Neural crest cell (in vitro differentiated cells): Measurements from ENCODE around the gene GTPBP6. TPM values are rescaled to one million over a fixed set of nuclear protein-coding genes. Genes with fewer than 3 reads are reported as not detected.

Experiments used
- DNase-seq: peaks from one replicate; pipeline ENCODE4 v3.0.0; 2021; ENCODE audit warnings: low read depth, mixed read lengths, low spot score
- H3K27ac Mint-ChIP-seq: one replicate; pipeline ENCODE4 v1.8.0; 2021; ENCODE audit warnings: mild to moderate bottlenecking, mixed read lengths; ENCODE audit not compliant: unreplicated experiment
- H3K27me3 Mint-ChIP-seq: 2 replicates; pipeline ENCODE4 v1.8.0; 2021; ENCODE audit warnings: low read depth, mild to moderate bottlenecking, mixed read lengths
- H3K36me3 Mint-ChIP-seq: 2 replicates; pipeline ENCODE4 v1.8.0; 2021; ENCODE audit warnings: low read depth, mild to moderate bottlenecking, mixed read lengths
- H3K4me1 Mint-ChIP-seq: 2 replicates; pipeline ENCODE4 v1.8.0; 2021; ENCODE audit warnings: mixed read lengths
- H3K4me3 Mint-ChIP-seq: one replicate; pipeline ENCODE4 v1.8.0; 2021; ENCODE audit warnings: mild to moderate bottlenecking, mixed read lengths
- H3K9me3 Mint-ChIP-seq: 2 replicates; pipeline ENCODE4 v1.8.0; 2021; ENCODE audit warnings: mixed read lengths
- CTCF ChIP-seq: fragments of 200-600 bp; sonication (generic); conservative IDR thresholded peaks from 2 replicates; pipeline ENCODE4 v1.5.0; 2021; ENCODE audit warnings: antibody characterized with exemption, mild to moderate bottlenecking
- total RNA-seq: library from RNA; stranded (reverse); gene quantifications from 2 replicates; pipeline ENCODE4 v1.2.1, GENCODE V29; 2021

The GTPBP6 gene
- total RNA-seq, 1 donor from 2014 or later: 81.9 TPM

GRCh38 chrX:336227-336626 is 17.6 kb upstream of the GTPBP6 start:
- no peaks in the 10 kb centered on the region for H3K4me1 Mint-ChIP-seq
- no peaks in the 10 kb centered on the region for H3K9me3 Mint-ChIP-seq
- no peaks in the 10 kb centered on the region for H3K27me3 Mint-ChIP-seq
- no peak for DNase-seq
- TF ChIP-seq CTCF: no peak
- peak overlapping the region; percentile 32 for H3K4me3 Mint-ChIP-seq
- H3K27ac Mint-ChIP-seq: peak overlapping the region; percentile 75
- peaks cover 26% of the 10 kb centered on the region for H3K36me3 Mint-ChIP-seq

GRCh38 chrX:335758-336155 is 17.2 kb upstream of the GTPBP6 start:
- no peak for DNase-seq
- H3K4me1 Mint-ChIP-seq: no peaks in the 10 kb centered on the region
- peaks cover 26% of the 10 kb centered on the region for H3K36me3 Mint-ChIP-seq
- H3K4me3 Mint-ChIP-seq: no peak overlapping the region
- no peaks in the 10 kb centered on the region for H3K27me3 Mint-ChIP-seq
- H3K27ac Mint-ChIP-seq: no peak overlapping the region
- no peak for TF ChIP-seq CTCF
- H3K9me3 Mint-ChIP-seq: no peaks in the 10 kb centered on the region

- Mint-ChIP-seq H3K4me1 (no peaks in the 10 kb centered on the region), H3K36me3 (peaks cover 26% of the 10 kb centered on the region), H3K4me3 (no peak overlapping the region), H3K27ac (no peak overlapping the region), H3K9me3 (no peaks in the 10 kb centered on the region), H3K27me3 (no peaks in the 10 kb centered on the region)
- no peak for TF ChIP-seq CTCF
- DNase-seq: no peak
These were observed 16.6 kb upstream of the GTPBP6 start for GRCh38 chrX:334971-335757.

GRCh38 chrX:334331-334891 is 15.8 kb upstream of the GTPBP6 start:
- TF ChIP-seq CTCF: no peak
- Mint-ChIP-seq H3K4me1 (no peaks in the 10 kb centered on the region), H3K4me3 (no peak overlapping the region), H3K27me3 (no peaks in the 10 kb centered on the region), H3K36me3 (peaks cover 26% of the 10 kb centered on the region), H3K27ac (no peak overlapping the region), H3K9me3 (no peaks in the 10 kb centered on the region)
- no peak for DNase-seq

GRCh38 chrX:333611-334311 is 15.2 kb upstream of the GTPBP6 start:
- no peak overlapping the region for H3K27ac Mint-ChIP-seq
- no peak for TF ChIP-seq CTCF
- H3K4me3 Mint-ChIP-seq: no peak overlapping the region
- peaks cover 24% of the 10 kb centered on the region for H3K36me3 Mint-ChIP-seq
- DNase-seq: no peak
- no peaks in the 10 kb centered on the region for H3K27me3 Mint-ChIP-seq
- no peaks in the 10 kb centered on the region for H3K9me3 Mint-ChIP-seq
- H3K4me1 Mint-ChIP-seq: no peaks in the 10 kb centered on the region
